Parietal lobe (tissue), 2 donors: Measurements from ENCODE around the gene EIF4E1B. TPM values are rescaled to one million over a fixed set of nuclear protein-coding genes. Genes with fewer than 3 reads are reported as not detected.

Experiments used
- small RNA-seq: library from RNA; depleted of rRNA; stranded (forward); fragments of <200 nt; gene quantifications from one replicate; pipeline ENCODE3, GENCODE V24; 2014; ENCODE audit warnings: low replicate concordance
- total RNA-seq: library from RNA; depleted of rRNA; stranded (reverse); fragments of >200 nt; gene quantifications from one replicate; pipeline ENCODE4 v1.2.3, GENCODE V29; 2014

Gene EIF4E1B, protein sequence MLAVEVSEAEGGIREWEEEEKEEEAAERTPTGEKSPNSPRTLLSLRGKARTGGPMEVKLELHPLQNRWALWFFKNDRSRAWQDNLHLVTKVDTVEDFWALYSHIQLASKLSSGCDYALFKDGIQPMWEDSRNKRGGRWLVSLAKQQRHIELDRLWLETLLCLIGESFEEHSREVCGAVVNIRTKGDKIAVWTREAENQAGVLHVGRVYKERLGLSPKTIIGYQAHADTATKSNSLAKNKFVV
- total RNA-seq, result 0.31 TPM

DNA sequence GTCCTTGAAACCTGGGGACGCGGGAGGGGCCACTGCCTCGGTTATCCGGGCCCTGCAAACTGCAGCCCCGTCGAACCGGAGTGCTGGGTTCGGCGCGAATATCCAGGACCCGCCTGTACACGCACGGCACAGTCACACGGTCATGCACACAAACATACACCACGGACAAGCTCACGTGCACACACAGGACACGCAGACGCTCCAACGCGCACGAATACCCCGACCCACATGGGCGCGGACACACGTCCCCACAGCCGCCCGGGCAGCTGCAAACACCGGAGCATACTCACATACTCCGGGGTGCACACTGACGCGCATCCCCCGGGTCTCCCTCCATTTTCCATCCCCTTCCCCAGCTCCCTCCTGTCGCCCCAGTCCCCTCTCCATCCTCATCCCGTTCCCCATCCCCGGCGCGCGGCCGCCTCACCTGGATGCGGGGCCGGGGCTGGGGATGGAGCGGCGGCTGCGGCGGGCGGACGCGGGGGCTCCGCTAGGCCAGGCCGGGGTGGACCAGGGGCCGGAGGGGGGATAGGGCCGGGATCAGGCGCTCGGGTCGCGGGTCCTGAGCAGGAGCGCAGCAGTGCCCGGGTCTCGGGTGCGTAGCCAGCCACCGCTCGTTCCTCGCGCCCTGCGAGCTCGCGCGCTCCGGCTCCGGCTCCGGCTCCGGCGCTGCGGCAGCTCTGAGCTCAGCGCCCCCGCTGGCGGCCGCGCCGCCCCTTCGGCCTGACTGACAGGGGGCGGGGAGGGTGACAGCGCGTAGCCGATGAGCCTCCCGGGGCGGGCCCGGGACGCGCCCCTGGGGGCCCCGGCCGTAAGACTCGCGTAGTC lies at the start of gene EIF4E1B, which contains the start of gene SNCB:
Gene EIF4E1B (plus strand): TSS at position 823 of the 828 bp plus-strand sequence. CDS start 12,113 bp downstream, outside the sequence.
Gene SNCB (minus strand): TSS at position 682 of the 828 bp plus-strand sequence. CDS start 880 bp downstream, outside the sequence.

DNA sequence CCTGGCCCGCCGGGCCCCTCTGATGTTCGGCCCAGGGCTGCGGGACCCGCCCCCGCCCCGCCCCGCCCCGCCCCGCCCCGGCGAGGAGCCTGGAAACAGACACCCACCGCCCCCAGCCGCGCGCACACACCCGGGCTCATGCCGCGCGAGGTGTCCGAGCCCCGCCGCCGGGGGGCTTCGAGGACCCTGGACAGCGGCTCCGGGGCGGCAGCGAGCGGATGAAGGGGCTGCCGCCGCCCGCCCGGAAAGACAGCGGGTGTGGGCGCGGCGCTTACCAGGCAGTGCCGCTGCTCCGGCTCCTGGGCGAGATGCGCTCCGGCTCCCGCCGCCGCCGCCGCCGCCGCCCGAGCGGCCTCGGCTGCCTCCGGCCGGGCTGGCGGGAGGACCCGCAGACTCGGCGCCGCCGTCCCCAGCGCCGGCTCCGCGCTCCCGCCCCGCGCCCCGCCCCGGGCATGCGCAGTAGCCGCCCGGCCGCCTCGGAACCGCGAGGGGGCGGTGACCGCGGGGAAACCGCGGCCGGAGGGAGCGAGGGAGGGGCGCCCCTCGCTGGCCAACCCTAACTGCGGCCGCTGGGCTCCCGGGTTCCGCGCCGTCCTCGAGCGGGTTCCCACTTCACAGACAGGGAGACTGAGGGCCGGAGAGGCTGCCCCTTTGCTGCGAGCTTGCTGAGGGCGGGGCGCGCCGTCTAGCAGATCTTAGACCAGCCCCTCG lies 20.6 kb upstream of the EIF4E1B start, which contains the start of gene GPRIN1:
Gene GPRIN1 (minus strand): TSS at position 433 of the 711 bp plus-strand sequence. CDS start 10,322 bp downstream, outside the sequence.

GRCh38 chr5:176647030-176647842 lies 16.8 kb downstream of the EIF4E1B start, which contains the start of gene TSPAN17:
Gene TSPAN17, plus strand, starts transcription at chr5:176647484. Its CDS starts 132 bp downstream, at chr5:176647616.

Small RNA genes within 50 kb of the gene (small RNA-seq; reads per million reads assigned to genes)
- gene MIR4281, result not detected

Other genes with a start within 250 kb of the EIF4E1B start
- gene NOP16, start 242.1 kb upstream of the EIF4E1B start, total RNA-seq, result 9.1 TPM
- 28.5 TPM for gene HIGD2A, start 241.9 kb upstream of the EIF4E1B start, total RNA-seq
- 47.6 TPM for gene CLTB, start 214.1 kb upstream of the EIF4E1B start, total RNA-seq
- gene FAF2, start 182.3 kb upstream of the EIF4E1B start, total RNA-seq, result 37.9 TPM
- gene RNF44, start 93.3 kb upstream of the EIF4E1B start, total RNA-seq, result 21.0 TPM
- 0.63 TPM for gene CDHR2, start 81.3 kb upstream of the EIF4E1B start, total RNA-seq
- 113 TPM for gene GPRIN1, start 20.5 kb upstream of the EIF4E1B start, total RNA-seq
- gene SNCB, start 141 bp upstream of the EIF4E1B start, total RNA-seq, result 14.4 TPM
- 25.4 TPM for gene TSPAN17, start 16.8 kb downstream of the EIF4E1B start, total RNA-seq
- gene UNC5A, start 179.9 kb downstream of the EIF4E1B start, total RNA-seq, result 11.6 TPM